SHP77 treated with DMSO at 0.1 percent for 48 hours (cell line): ENCODE data around the gene ENTPD8.

Source experiments
- DNase-seq: peaks from one replicate; lab custom pipeline; 2025; lab: John Stamatoyannopoulos, UW

Gene ENTPD8

DNA sequence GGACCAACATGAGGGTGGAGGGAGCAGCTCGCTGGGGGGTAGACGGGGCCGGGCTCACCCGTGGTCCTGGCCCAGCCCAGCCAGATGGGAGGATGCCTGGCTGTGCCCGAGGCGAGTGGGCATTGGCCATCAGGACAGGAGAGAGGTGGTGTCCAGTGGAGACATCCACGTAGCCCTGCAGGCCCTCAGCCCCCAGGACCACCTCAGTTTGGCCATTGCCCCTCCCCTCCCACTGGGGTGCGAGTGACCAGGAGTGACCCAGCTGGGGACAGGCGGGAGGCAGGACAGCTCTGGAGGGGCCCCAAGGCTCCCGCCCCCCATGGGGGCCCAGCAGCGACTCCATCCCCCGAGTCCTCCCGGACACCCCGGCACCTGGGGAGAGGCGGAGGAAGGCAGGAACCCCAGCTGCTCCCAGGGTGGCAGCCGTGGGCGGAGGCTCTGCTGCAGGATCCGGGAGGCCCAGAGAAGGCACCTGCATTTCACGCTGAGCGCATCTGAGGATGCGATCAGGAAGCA, 9.7 kb downstream of the ENTPD8 start:
- no peak for DNase-seq

GRCh38 chr9:137430723-137431415, 10.3 kb downstream of the ENTPD8 start:
- DNase-seq, result no peak

DNA sequence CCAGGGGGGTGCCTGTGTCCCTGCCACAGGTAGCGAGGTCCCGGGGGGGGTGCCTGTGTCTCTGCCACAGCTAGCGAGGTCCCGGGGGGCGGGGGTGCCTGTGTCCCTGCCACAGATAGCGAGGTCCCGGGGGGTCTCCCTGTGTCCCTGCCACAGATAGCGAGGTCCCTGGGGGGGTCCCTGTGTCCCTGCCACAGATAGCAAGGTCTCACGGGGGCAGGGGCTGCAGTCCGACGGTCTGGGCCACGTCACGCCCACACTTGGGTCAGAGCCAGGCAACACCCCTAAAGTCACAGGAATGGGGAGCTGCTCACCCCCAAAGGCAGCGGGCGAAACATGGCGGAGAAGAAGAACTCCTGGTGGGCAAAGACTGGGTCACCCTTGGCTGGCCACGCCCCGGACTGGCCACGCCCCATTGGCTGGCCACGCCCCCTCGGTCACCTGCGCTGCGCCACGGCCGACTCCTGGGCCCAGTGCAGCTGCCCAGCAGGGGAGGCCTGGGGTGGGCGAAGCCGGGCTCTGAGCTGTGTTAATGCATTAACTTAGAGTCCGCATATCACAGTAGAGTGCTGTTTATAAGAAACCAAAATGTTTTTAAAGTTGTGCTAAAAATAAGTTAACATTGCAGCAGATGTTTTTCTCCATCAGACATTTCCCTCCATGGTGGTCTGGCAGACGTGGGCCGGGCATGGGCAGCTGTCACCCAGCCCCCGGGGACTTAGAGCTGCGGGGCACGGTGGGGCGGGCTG, 11.0 kb downstream of the ENTPD8 start:
- DNase-seq, result no peak

DNA sequence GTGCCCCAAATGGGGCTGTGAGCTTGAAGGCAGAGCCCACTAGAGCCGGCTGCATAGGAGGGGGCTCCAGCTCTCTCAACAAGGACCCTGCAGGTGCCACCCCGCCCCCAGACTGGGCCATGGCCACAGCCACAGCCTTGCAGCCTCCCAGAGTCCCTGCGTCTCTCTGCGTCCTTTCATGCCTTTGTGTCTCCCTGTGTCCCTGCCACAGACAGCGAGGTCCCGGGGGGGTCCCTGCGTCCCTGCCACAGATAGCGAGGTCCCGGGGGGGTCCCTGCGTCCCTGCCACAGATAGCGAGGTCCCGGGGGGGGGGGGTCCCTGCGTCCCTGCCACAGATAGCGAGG, 11.6 kb downstream of the ENTPD8 start:
- no peak for DNase-seq

- DNase-seq, result no peak
Observed at GRCh38 chr9:137428841-137429545, 12.2 kb downstream of the ENTPD8 start.

DNA sequence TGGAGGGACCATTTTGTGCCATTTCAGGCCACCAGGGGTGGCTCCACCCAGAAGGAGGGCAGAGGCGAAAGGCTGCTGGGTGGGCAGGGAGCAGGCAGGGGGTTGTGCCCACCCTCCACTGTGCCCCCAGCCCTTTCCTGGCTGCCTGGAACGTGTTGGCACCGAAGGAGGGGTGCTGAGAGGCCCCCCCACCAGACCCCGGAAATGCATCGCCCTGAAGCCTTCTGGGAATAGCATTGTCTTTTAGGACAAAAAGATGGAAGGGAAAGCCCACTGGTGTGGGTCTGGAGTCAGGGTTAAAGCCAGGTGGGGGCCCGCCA, 12.9 kb downstream of the ENTPD8 start:
- DNase-seq, result no peak

- no peak for DNase-seq
Observed at GRCh38 chr9:137427454-137428310, 13.5 kb downstream of the ENTPD8 start.

DNA sequence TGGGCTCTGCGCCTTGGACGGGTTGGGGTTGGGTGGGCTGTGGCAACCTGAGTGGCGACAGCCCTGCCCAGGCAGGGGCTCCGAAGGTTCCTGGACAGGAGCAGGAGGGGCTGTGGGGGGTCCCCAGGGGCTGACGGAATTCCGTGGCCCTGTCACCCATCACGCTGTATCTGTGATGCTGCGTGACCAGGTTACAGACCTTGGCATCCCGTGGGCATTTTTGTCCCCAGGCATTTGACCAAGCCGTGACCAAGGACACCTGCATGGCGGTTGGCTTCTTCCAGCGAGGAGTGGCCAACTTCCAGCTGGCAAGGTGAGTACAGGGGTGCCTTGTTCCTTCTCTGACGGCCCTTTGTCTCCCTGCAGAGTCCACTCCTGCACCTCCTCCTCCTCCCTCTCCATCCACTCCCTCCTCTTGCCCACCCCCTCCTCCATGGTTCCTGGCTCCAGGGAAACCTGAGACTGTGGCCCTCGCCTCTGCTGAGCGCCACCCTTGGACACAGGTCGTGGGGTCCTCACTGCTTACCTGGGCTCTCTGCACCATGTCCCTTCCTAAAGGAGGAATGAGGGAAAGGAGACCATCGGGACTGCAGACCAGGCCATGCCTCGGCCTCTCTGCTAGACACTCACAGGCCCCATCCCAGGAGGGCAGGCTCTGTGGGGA, 15.0 kb downstream of the ENTPD8 start:
- DNase-seq, result no peak

DNA sequence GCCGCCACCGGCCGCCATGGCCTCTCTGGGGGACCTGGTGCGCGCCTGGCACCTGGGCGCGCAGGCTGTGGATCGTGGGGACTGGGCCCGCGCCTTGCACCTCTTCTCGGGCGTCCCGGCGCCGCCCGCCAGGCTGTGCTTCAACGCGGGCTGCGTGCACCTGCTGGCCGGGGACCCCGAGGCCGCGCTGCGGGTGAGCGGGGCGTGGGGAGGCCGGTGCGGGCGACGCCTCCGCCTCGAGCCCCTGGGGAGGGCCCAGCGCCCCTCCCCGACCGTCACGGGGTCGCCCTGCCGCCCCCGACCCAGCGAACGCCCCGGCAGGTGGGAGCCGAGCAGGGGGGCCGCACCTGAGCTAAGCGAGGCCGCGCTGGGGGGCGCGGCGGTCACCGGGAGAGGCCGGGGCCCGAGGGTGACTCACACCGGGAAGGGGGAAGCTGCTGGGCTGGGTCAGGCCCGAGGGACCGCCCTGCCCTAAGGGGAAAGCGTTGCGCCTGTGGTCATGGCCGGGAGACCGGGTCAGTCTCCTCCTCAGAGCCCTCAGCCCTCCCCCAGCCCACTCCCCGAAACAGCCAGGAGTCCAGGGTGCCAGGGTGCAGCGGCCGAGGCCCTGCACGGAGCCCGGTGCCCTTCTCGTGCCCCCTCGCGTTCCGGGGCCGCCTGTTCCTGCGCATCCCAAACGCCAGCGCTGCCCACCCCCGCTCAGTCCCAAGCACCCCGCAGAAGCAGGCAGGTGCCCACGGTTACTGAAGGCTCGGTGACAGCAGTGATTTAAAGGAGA, 17.5 kb downstream of the ENTPD8 start:
- no peak for DNase-seq

GRCh38 chr9:137422604-137423513, 18.3 kb downstream of the ENTPD8 start, which contains the start of the genes EXD3 and NOXA1:
Gene EXD3, minus strand, starts transcription at chr9:137423162. Its CDS starts 27,805 bp downstream, at chr9:137395357.
Gene NOXA1, plus strand, starts transcription at chr9:137423393. Its CDS starts 137 bp downstream, at chr9:137423530.
- peak; percentile 53 for DNase-seq

- no peak for DNase-seq
Observed at GRCh38 chr9:137421838-137422603, 19.1 kb downstream of the ENTPD8 start.

GRCh38 chr9:137417161-137418021, 23.8 kb downstream of the ENTPD8 start:
- DNase-seq, result no peak

DNA sequence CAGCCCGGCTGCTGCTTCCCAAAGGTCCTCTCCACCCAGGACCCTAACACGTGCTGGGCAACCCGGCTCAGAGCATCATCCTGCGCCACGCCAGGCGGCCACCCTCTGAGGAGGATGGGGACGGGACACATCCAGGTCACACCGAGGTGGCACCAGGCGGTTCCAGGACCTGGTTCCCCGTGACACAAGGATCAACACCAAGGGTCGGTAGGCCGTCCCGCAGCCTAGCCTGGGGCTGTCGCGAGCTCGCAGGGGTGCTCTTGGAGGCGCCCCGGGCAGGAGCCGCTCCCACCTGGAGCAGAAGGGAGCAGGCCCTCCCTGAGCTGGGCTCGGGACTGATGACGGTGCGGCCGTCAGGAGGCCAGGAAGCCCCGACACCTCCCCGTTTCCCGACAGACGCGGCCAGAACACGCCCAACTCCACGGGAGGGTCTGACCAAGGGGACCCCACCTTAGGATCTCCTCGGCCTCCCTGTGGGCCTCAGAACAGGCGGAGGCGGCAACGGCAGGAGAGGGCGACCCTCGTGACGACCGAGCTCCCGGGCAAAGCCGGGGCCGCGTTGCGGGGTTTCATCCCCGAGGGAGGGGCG, 24.5 kb downstream of the ENTPD8 start:
- no peak for DNase-seq

GRCh38 chr9:137416006-137416562, 25.1 kb downstream of the ENTPD8 start:
- no peak for DNase-seq

DNA sequence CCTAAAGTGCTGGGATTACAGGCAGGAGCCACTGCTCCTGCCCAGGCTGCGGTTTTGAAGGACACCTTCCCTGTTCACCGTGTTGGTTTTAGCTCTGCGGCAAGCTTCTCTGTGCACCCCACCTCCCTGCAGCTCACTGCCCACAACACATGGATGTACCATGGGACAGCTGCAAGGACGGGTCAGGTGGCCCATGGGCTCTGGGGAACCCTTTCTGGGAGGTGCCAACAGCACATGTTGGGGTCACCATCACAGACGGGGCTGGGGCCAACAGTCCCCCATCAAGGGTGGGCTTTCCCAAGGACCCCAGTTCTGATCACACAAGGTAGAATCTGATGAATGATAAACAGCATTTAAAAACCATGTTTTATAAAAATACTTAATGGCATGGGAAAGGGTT, 25.7 kb downstream of the ENTPD8 start:
- no peak for DNase-seq

GRCh38 chr9:137412431-137412830, 28.7 kb downstream of the ENTPD8 start:
- no peak for DNase-seq
